ENCODE results near the gene ZNF428.

GRCh38 chr19:43640424-43640757 is 21.0 kb upstream of the ZNF428 start:
- TF ChIP-seq, protein P1, sequence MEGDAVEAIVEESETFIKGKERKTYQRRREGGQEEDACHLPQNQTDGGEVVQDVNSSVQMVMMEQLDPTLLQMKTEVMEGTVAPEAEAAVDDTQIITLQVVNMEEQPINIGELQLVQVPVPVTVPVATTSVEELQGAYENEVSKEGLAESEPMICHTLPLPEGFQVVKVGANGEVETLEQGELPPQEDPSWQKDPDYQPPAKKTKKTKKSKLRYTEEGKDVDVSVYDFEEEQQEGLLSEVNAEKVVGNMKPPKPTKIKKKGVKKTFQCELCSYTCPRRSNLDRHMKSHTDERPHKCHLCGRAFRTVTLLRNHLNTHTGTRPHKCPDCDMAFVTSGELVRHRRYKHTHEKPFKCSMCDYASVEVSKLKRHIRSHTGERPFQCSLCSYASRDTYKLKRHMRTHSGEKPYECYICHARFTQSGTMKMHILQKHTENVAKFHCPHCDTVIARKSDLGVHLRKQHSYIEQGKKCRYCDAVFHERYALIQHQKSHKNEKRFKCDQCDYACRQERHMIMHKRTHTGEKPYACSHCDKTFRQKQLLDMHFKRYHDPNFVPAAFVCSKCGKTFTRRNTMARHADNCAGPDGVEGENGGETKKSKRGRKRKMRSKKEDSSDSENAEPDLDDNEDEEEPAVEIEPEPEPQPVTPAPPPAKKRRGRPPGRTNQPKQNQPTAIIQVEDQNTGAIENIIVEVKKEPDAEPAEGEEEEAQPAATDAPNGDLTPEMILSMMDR (IDR thresholded peaks at IDR 0.05) = no peak
- no peak for TF ChIP-seq POLR2A (IDR thresholded peaks at IDR 0.05)
